Measurements from ENCODE around the gene MTLN.

- TF ChIP-seq EZH2 (IDR thresholded peaks at IDR 0.05; ENCODE audit: borderline replicate concordance, low read depth, low read length, severe bottlenecking) (no peak), CTCF (IDR thresholded peaks at IDR 0.05; ENCODE audit: borderline replicate concordance, extremely low read depth, low read length, poor library complexity, severe bottlenecking) (no peak)
Observed at GRCh38 chr2:110216803-110217202, 4.5 kb upstream of the MTLN start.
